DOHH2 (cell line): ENCODE measurements around the gene PRL.

Experiments
- CTCF ChIP-seq: fragments of 200-600 bp; sonication (generic); IDR thresholded peaks from one replicate; pipeline ENCODE4 v1.5.1; 2014; ENCODE audit warnings: antibody characterized with exemption, mild to moderate bottlenecking, low read depth, low read length; ENCODE audit not compliant: poor library complexity, severe bottlenecking
- EZH2phosphoT487 ChIP-seq: fragments of 200-600 bp; sonication (generic); IDR thresholded peaks from 2 replicates; pipeline ENCODE4 v1.6.1; 2017; ENCODE audit warnings: borderline replicate concordance, mild to moderate bottlenecking, antibody characterized with exemption, low read length, moderate library complexity, mixed read lengths

- TF ChIP-seq CTCF (no peak), EZH2phosphoT487 (no peak)
Measured at GRCh38 chr6:22334778-22335177, 37.9 kb upstream of the PRL start.
